Breast epithelium (tissue), 4 donors: ENCODE data around the gene SOX1. TPM values are rescaled to one million over a fixed set of nuclear protein-coding genes. Genes with fewer than 3 reads are reported as not detected.

Experiments
- DNase-seq, 2 donors: peaks; one replicate each; pipeline ENCODE4 v3.0.0-alpha.2; 2019; ENCODE audit warnings: low spot score in 2 of 2
- H3K27ac ChIP-seq, 2 donors: fragments of 200-600 bp; sonication (generic) in 1 of 2; one replicate each; pipeline ENCODE4 v1.5.1; 2016 to 2019; ENCODE audit warnings: mild to moderate bottlenecking in 1 of 2
- H3K27me3 ChIP-seq, 2 donors: fragments of 200-600 bp; sonication (generic) in 1 of 2; one replicate each; pipeline versions ENCODE4 v1.5.1 to v1.6.0; 2017 to 2019; ENCODE audit warnings: control low read depth in 1 of 2, mild to moderate bottlenecking in 1 of 2
- H3K36me3 ChIP-seq: fragments of 200-600 bp; one replicate; pipeline ENCODE4 v1.5.1; 2019
- H3K4me1 ChIP-seq, 2 donors: fragments of 200-600 bp; sonication (generic); one replicate each; pipeline ENCODE4 v1.5.1; 2016 to 2019; ENCODE audit warnings: control low read depth in 1 of 2
- H3K4me3 ChIP-seq, 3 donors: fragments of 200-600 bp; sonication (generic); 1 replicate in 2 of 3; 2 replicates in 1 of 3; pipeline ENCODE4 v1.5.1; 2016 to 2019; ENCODE audit warnings: mild to moderate bottlenecking in 3 of 3, moderate library complexity in 2 of 3
- H3K9me3 ChIP-seq, 2 donors: fragments of 200-600 bp; sonication (generic) in 1 of 2; one replicate each; pipeline ENCODE4 v1.5.1; 2016 to 2019; ENCODE audit warnings: control low read depth in 1 of 2
- POLR2A ChIP-seq: fragments of 450-650 bp; IDR thresholded peaks from one replicate; pipeline ENCODE4 v1.6.1; 2016; ENCODE audit warnings: antibody characterized with exemption, mild to moderate bottlenecking, moderate library complexity
- POLR2AphosphoS5 ChIP-seq, 3 donors: sonication (generic); formaldehyde crosslinking; IDR thresholded peaks; one replicate each; pipeline ENCODE4 v1.6.1; 2017; ENCODE audit warnings: antibody characterized with exemption in 3 of 3
- intact Hi-C: fragments of 100-400 bp; cut with DNase I; formaldehyde crosslinking; loops from one replicate; pipeline ENCODE4 v1.15.1; 2023; ENCODE audit warnings: low total_unique reads
- total RNA-seq, 3 donors: library from RNA; depleted of rRNA; stranded (reverse); fragments of >200 nt; gene quantifications; one replicate each; pipeline ENCODE4 v1.1.0, GENCODE V29; 2016
- TF ChIP-seq, protein P1 (sequence below), 3 donors: fragments of 450-650 bp; IDR thresholded peaks; one replicate each; pipeline ENCODE4 v1.5.1; 2016 to 2017; ENCODE audit warnings: antibody characterized with exemption in 3 of 3, mild to moderate bottlenecking in 3 of 3, moderate library complexity in 3 of 3

The SOX1 gene
- total RNA-seq, 3 donors from 2014 or later: not detected

DNA sequence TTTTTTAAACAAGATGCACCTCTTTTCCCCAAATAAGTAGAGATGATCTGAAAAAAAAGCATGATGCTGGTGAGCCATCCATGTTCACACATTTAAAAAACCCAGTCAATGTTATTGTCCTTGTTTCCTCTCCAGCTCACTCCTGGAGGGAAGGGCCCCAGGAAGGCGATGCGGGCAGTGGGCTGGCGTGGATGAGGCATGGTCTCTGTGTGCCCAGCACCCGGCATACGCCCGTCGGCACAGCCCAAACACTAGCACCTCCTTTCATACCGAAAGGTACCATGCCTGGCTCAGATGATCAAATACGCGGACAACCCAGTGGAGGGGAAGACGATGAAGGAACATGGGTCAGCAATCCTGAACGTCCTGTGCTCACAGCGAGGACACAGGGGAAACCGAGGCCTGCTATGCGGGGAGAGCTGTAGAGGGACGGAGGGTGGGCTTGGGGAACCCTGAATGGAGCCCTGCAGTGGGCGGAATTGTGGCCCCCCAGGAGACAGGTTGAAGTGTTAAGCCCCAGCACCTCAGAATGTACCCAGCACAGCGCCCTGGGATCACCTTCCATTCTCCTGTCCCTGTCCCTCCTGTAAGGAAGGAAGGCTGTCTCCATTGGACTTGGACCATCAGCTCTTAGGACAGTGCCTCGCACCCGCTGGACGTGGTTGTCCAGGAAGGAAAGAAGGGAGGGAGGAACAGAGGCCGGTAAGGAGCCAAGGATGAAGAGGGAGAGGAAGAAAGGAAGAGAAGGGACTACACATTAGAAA, 49.4 kb downstream of the SOX1 start:
- intact Hi-C loops: no loop called here
- DNase-seq: no peak

DNA sequence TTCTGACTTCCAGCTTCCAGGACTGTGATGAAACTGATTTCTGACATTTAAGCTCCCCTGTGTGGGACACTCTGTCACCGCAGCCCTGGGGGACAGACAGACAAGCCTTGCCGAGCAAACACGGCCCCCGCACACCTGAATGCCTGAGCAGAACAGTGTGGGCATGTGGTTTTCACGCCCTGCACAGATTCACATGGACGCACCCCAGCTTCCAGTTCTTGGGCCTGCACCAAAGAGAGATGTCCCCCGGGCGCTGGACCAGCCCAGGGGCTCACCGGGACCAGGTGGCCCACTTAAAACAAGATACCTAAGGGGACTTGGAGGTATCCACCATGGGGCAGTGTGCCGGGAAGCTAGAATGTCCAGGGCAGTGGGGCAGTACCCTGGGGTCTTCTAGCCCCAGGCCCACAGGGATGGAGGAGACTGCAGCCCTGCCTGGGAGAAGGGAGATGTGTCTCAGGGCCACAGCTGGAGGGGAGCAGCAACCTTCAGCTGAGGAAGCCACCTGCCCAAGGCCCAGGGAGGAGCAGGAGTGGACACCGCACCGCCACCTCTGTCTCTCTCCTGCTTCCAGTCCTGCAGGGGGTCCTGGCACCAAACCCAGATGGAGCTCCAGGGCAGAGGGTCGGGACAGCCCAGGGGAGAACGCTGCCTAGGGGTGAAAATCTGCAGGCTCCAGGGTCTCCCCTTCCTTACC, 50.5 kb downstream of the SOX1 start:
- no peaks in the 10 kb centered on the region for H3K4me1 ChIP-seq
- no peaks in the 10 kb centered on the region for H3K36me3 ChIP-seq
- H3K9me3 ChIP-seq: no peaks in the 10 kb centered on the region
- H3K27me3 ChIP-seq: peaks cover 0 to 55% of the 10 kb centered on the region in 2 donors
- TF ChIP-seq POLR2A (no peak), POLR2AphosphoS5 (IDR thresholded peaks at IDR 0.05) (no peak)
- TF ChIP-seq, protein P1, sequence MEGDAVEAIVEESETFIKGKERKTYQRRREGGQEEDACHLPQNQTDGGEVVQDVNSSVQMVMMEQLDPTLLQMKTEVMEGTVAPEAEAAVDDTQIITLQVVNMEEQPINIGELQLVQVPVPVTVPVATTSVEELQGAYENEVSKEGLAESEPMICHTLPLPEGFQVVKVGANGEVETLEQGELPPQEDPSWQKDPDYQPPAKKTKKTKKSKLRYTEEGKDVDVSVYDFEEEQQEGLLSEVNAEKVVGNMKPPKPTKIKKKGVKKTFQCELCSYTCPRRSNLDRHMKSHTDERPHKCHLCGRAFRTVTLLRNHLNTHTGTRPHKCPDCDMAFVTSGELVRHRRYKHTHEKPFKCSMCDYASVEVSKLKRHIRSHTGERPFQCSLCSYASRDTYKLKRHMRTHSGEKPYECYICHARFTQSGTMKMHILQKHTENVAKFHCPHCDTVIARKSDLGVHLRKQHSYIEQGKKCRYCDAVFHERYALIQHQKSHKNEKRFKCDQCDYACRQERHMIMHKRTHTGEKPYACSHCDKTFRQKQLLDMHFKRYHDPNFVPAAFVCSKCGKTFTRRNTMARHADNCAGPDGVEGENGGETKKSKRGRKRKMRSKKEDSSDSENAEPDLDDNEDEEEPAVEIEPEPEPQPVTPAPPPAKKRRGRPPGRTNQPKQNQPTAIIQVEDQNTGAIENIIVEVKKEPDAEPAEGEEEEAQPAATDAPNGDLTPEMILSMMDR (IDR thresholded peaks at IDR 0.05): no peak
- intact Hi-C loops: no loop called here
- H3K27ac ChIP-seq: no peak overlapping the region
- no peak for DNase-seq
- H3K4me3 ChIP-seq: no peak overlapping the region

More for the DNA sequence above, 49.4 kb downstream of the SOX1 start:
- H3K9me3 ChIP-seq: no peaks in the 10 kb centered on the region
- H3K36me3 ChIP-seq: no peaks in the 10 kb centered on the region
- TF ChIP-seq POLR2A (no peak), POLR2AphosphoS5 (IDR thresholded peaks at IDR 0.05) (no peak)
- TF ChIP-seq, protein P1 (IDR thresholded peaks at IDR 0.05): no peak
- H3K4me3 ChIP-seq: no peak overlapping the region
- H3K4me1 ChIP-seq: no peaks in the 10 kb centered on the region
- no peak overlapping the region for H3K27ac ChIP-seq
- H3K27me3 ChIP-seq: peaks cover 0 to 58% of the 10 kb centered on the region in 2 donors

DNA sequence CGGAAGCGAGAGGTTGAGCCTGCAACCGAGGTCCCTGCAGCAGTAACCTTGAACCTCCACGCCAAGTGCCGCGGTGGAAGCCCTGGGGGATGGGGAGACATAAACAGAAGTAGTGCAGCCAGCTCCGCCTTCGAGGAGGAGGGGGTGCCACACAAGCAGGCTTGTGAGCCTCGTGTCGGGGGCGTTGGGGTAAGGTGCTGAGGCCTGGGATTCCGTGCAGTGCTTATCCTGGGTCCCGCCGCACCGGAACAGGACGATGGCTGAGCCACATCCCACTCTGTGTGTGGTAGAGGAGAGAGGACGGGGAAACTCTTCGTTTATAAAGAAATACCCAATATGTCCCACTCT, 51.0 kb downstream of the SOX1 start:
- Histone ChIP-seq H3K4me3 (no peak overlapping the region), H3K27ac (no peak overlapping the region), H3K4me1 (no peaks in the 10 kb centered on the region), H3K27me3 (peaks cover 0 to 54% of the 10 kb centered on the region in 2 donors), H3K9me3 (no peaks in the 10 kb centered on the region), H3K36me3 (no peaks in the 10 kb centered on the region)
- TF ChIP-seq, protein P1 (IDR thresholded peaks at IDR 0.05): no peak
- TF ChIP-seq POLR2AphosphoS5 (IDR thresholded peaks at IDR 0.05) (no peak), POLR2A (no peak)
- intact Hi-C loops: no loop called here
- no peak for DNase-seq

DNA sequence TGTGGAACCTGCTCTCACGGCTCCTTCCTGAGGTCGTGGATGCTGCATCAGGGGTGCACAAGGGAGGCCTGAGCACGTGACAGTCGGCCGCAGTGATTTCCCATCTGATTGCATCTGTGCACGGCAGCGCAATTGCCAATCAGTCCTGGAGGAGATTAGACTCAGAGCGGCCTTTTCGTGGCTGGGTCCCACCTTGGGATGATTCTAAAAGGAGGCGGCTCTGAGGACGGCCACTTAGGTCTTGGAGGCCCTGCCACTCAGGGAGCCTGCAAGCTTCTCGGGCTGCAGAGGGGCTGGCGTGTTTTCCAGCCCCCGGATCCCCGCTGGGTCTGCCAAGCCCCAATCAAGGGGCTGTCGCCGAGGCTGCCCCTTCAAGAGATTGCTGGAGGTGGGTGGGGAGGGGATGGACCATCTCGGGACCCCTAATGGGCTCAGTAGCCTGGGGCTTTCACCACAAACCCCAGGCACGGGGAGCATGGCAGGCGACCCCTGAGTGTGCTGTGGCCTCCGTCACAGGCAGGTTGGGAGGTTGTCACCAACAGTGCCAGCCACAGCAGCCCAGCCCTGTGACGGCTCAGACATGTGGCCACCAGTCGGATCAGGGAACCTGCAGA, 51.6 kb downstream of the SOX1 start:
- Histone ChIP-seq H3K27ac (no peak overlapping the region), H3K9me3 (no peaks in the 10 kb centered on the region), H3K27me3 (peaks cover 0 to 51% of the 10 kb centered on the region in 2 donors), H3K4me3 (no peak overlapping the region), H3K4me1 (no peaks in the 10 kb centered on the region), H3K36me3 (no peaks in the 10 kb centered on the region)
- intact Hi-C loops: no loop called here
- TF ChIP-seq POLR2A (no peak), POLR2AphosphoS5 (IDR thresholded peaks at IDR 0.05) (no peak)
- TF ChIP-seq, protein P1 (IDR thresholded peaks at IDR 0.05): no peak
- DNase-seq: no peak
